ENCODE measurements around the gene SRPK3. TPM values are rescaled to one million over a fixed set of nuclear protein-coding genes. Genes with fewer than 3 reads are reported as not detected.

The SRPK3 gene
- total and polyA plus RNA-seq, 2 experiments from 2014 or later = 0.15 TPM; not detected in 1

DNA sequence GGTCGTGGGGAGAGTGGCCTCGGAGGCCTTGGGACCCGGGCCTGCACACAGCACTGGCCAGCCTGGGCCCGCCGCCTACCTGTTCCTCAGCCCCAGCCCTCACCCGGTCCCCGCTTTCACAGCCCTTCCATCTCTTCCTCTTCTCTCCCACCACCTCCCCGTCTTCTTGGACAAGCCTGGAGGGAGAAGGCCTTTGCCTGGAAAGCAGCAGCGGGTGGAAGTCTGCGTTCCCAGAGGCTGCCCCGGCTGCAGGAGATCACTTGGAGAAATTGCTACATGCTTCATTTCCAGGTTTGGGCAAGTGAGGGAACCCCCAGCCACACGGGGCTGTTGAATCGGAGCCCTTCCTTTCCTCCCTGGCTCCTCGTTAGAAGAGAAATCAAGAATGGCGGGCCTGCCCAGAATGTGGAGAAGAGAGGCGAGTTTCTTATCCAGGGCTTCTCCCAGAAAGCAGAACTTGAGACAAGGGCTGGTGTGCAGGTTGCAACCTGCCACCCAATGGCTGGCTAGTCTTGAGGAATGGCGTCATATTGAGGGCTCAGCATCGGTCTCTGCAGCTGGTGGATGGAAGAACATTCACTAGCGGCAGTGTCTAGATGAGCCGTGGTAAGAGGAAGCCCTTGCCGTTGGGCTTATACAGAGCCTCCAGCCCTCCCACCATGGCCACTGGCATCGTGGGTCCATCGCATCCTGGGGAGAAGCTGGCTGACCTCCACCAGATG, 50.7 kb downstream of the SRPK3 start:
- no peak overlapping the region for H3K27ac ChIP-seq (ENCODE audit: low read depth)
- Mint-ChIP-seq H3K9me3 (no peaks in the 10 kb centered on the region), H3K36me3 (ENCODE audit: low read depth) (peaks cover 20% of the 10 kb centered on the region), H3K27me3 (ENCODE audit: insufficient read depth, low read depth, poor library complexity) (peaks cover 12% of the 10 kb centered on the region), H3K4me3 (peak overlapping the region; percentile 74), H3K4me1 (peaks cover 24% of the 10 kb centered on the region), H3K27ac (no peak overlapping the region)
- H3K79me2 ChIP-seq (replicated peaks; ENCODE audit: insufficient read depth) = peaks cover 41% of the 10 kb centered on the region
- peak overlapping the region; percentile 63 for H3K4me3 ChIP-seq
- no peaks in the 10 kb centered on the region for H3K9me2 ChIP-seq (ENCODE audit: insufficient read depth)
- ATAC-seq = peak; percentile 10
- no peak for TF ChIP-seq ZNF331 (CRISPR knock-in tag; IDR thresholded peaks at IDR 0.05; ENCODE audit: low read depth)
- TF ChIP-seq ZNF114 (CRISPR knock-in tag; IDR thresholded peaks at IDR 0.05) = no peak
- TF ChIP-seq STAT1 (IDR thresholded peaks at IDR 0.05; ENCODE audit: unreplicated experiment) = no peak
- no peak for TF ChIP-seq EZH2 (IDR thresholded peaks at IDR 0.05; ENCODE audit: low read depth, unreplicated experiment)
- no peak for TF ChIP-seq NANOG (IDR thresholded peaks at IDR 0.05; ENCODE audit: borderline replicate concordance)
- no peak for TF ChIP-seq EZH2phosphoT487 (IDR thresholded peaks at IDR 0.05; ENCODE audit: unreplicated experiment)
- TF ChIP-seq, protein P1, sequence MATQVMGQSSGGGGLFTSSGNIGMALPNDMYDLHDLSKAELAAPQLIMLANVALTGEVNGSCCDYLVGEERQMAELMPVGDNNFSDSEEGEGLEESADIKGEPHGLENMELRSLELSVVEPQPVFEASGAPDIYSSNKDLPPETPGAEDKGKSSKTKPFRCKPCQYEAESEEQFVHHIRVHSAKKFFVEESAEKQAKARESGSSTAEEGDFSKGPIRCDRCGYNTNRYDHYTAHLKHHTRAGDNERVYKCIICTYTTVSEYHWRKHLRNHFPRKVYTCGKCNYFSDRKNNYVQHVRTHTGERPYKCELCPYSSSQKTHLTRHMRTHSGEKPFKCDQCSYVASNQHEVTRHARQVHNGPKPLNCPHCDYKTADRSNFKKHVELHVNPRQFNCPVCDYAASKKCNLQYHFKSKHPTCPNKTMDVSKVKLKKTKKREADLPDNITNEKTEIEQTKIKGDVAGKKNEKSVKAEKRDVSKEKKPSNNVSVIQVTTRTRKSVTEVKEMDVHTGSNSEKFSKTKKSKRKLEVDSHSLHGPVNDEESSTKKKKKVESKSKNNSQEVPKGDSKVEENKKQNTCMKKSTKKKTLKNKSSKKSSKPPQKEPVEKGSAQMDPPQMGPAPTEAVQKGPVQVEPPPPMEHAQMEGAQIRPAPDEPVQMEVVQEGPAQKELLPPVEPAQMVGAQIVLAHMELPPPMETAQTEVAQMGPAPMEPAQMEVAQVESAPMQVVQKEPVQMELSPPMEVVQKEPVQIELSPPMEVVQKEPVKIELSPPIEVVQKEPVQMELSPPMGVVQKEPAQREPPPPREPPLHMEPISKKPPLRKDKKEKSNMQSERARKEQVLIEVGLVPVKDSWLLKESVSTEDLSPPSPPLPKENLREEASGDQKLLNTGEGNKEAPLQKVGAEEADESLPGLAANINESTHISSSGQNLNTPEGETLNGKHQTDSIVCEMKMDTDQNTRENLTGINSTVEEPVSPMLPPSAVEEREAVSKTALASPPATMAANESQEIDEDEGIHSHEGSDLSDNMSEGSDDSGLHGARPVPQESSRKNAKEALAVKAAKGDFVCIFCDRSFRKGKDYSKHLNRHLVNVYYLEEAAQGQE (IDR thresholded peaks at IDR 0.05; ENCODE audit: unreplicated experiment) = no peak
- no peak for TF ChIP-seq CREB1 (CRISPR knock-in tag; IDR thresholded peaks at IDR 0.05; ENCODE audit: low read depth)
- no peak for TF ChIP-seq POLR2AphosphoS5 (IDR thresholded peaks at IDR 0.05; ENCODE audit: low read depth)
- TF ChIP-seq JUNB (IDR thresholded peaks at IDR 0.05; ENCODE audit: unreplicated experiment) = no peak
- no peaks in the 10 kb centered on the region for H3K36me3 ChIP-seq (ENCODE audit: insufficient read depth)
- no peaks in the 10 kb centered on the region for H3K27me3 ChIP-seq (ENCODE audit: insufficient read depth)
- no peak overlapping the region for H2AFZ ChIP-seq
- peaks cover 6% of the 10 kb centered on the region; the same call in 1 of the 2 replicates for H3K4me1 ChIP-seq (ENCODE audit: insufficient read depth)
- H3K4me2 ChIP-seq = peak overlapping the region; percentile 84
- DNase-seq (ENCODE audit: low spot score) = no peak
- H4K20me1 ChIP-seq (replicated peaks; ENCODE audit: insufficient read depth) = no peaks in the 10 kb centered on the region
- no peaks in the 10 kb centered on the region for H3F3A ChIP-seq (replicated peaks; ENCODE audit: low read depth)

DNA sequence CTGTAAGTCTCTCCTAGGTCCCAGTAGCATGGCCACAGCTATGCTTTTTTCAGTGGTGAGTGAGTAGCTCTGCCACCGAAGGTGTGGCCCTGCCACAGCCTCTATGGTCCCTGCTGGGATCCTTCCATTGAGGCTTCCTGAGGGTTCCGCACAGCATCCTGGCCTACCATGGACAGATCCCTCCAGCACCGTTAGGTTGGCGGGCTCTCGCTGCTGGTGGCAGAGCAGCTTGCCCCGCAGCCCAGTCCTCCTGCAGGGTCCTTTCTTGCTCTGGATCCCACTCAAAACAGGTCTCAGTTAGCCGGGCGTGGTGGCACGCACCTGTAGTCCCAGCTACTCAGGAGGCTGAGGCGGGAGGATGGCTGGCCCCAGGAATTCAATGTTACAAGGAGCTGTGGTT, 51.9 kb downstream of the SRPK3 start:
- Mint-ChIP-seq H3K9me3 (no peaks in the 10 kb centered on the region), H3K4me3 (no peak overlapping the region), H3K27ac (no peak overlapping the region), H3K4me1 (peaks cover 13% of the 10 kb centered on the region), H3K36me3 (ENCODE audit: low read depth) (peaks cover 8% of the 10 kb centered on the region), H3K27me3 (ENCODE audit: insufficient read depth, low read depth, poor library complexity) (peaks cover 10% of the 10 kb centered on the region)
- ATAC-seq = no peak
- no peak overlapping the region for H3K27ac ChIP-seq (ENCODE audit: low read depth)
- H3K4me2 ChIP-seq = no peak overlapping the region
- no peaks in the 10 kb centered on the region for H3F3A ChIP-seq (replicated peaks; ENCODE audit: low read depth)
- peaks cover 4% of the 10 kb centered on the region; the same call in 1 of the 2 replicates for H3K4me1 ChIP-seq (ENCODE audit: insufficient read depth)
- DNase-seq (ENCODE audit: low spot score) = no peak
- H3K27me3 ChIP-seq (ENCODE audit: insufficient read depth) = no peaks in the 10 kb centered on the region
- no peaks in the 10 kb centered on the region for H3K9me2 ChIP-seq (ENCODE audit: insufficient read depth)
- no peaks in the 10 kb centered on the region for H4K20me1 ChIP-seq (replicated peaks; ENCODE audit: insufficient read depth)
- no peaks in the 10 kb centered on the region for H3K36me3 ChIP-seq (ENCODE audit: insufficient read depth)
- no peak overlapping the region for H2AFZ ChIP-seq
- peaks cover 29% of the 10 kb centered on the region for H3K79me2 ChIP-seq (replicated peaks; ENCODE audit: insufficient read depth)
- no peak overlapping the region for H3K4me3 ChIP-seq
- TF ChIP-seq, protein P2, sequence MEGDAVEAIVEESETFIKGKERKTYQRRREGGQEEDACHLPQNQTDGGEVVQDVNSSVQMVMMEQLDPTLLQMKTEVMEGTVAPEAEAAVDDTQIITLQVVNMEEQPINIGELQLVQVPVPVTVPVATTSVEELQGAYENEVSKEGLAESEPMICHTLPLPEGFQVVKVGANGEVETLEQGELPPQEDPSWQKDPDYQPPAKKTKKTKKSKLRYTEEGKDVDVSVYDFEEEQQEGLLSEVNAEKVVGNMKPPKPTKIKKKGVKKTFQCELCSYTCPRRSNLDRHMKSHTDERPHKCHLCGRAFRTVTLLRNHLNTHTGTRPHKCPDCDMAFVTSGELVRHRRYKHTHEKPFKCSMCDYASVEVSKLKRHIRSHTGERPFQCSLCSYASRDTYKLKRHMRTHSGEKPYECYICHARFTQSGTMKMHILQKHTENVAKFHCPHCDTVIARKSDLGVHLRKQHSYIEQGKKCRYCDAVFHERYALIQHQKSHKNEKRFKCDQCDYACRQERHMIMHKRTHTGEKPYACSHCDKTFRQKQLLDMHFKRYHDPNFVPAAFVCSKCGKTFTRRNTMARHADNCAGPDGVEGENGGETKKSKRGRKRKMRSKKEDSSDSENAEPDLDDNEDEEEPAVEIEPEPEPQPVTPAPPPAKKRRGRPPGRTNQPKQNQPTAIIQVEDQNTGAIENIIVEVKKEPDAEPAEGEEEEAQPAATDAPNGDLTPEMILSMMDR (conservative IDR thresholded peaks at IDR 0.05; ENCODE audit: low read depth in 2 of 2) = no peak
- TF ChIP-seq ZNF114 (CRISPR knock-in tag; IDR thresholded peaks at IDR 0.05) (no peak), EZH2phosphoT487 (IDR thresholded peaks at IDR 0.05; ENCODE audit: unreplicated experiment) (no peak), JUNB (IDR thresholded peaks at IDR 0.05; ENCODE audit: unreplicated experiment) (no peak), EZH2 (IDR thresholded peaks at IDR 0.05; ENCODE audit: low read depth, unreplicated experiment) (no peak), STAT1 (IDR thresholded peaks at IDR 0.05; ENCODE audit: unreplicated experiment) (no peak), NANOG (IDR thresholded peaks at IDR 0.05; ENCODE audit: borderline replicate concordance) (no peak)
- TF ChIP-seq, protein P1 (IDR thresholded peaks at IDR 0.05; ENCODE audit: unreplicated experiment) = peak; percentile 78
